ENCODE data around the gene LAMP1.
"Not testable (repeated sequence)": the region's sequence is repeated elsewhere in the genome, so short reads cannot be mapped to it uniquely, and the experiment has no call there.

Gene LAMP1

GRCh38 chr13:113357529-113357928 is 60.5 kb downstream of the LAMP1 start:
- no peak for DNase-seq

GRCh38 chr13:113358653-113359190 is 61.7 kb downstream of the LAMP1 start:
- no peak for DNase-seq

GRCh38 chr13:113359571-113359970 is 62.5 kb downstream of the LAMP1 start:
- DNase-seq, result no peak

- no peak for DNase-seq
Observed at GRCh38 chr13:113360446-113360845, 63.4 kb downstream of the LAMP1 start.

- DNase-seq, result no peak
Observed at GRCh38 chr13:113361406-113361805, 64.4 kb downstream of the LAMP1 start.

- no peak for DNase-seq
Observed at GRCh38 chr13:113364311-113364889, 67.4 kb downstream of the LAMP1 start.

GRCh38 chr13:113364901-113365582 is 68.0 kb downstream of the LAMP1 start:
- DNase-seq, result no peak

- DNase-seq, result no peak
Observed at GRCh38 chr13:113365583-113365970, 68.5 kb downstream of the LAMP1 start.

- DNase-seq, result no peak
Observed at GRCh38 chr13:113365971-113366588, 69.0 kb downstream of the LAMP1 start.

- no peak for DNase-seq
Observed at GRCh38 chr13:113367020-113367560, 70.1 kb downstream of the LAMP1 start.

- no peak for DNase-seq
Observed at GRCh38 chr13:113367771-113368170, 70.7 kb downstream of the LAMP1 start.

GRCh38 chr13:113368353-113368752 is 71.3 kb downstream of the LAMP1 start:
- not testable (repeated sequence) for DNase-seq

- DNase-seq, result no peak
Observed at GRCh38 chr13:113369189-113369588, 72.2 kb downstream of the LAMP1 start.

GRCh38 chr13:113369881-113370280 is 72.8 kb downstream of the LAMP1 start:
- DNase-seq, result no peak

GRCh38 chr13:113371061-113371460 is 74.0 kb downstream of the LAMP1 start:
- DNase-seq, result no peak

- not testable (repeated sequence) for DNase-seq
Observed at GRCh38 chr13:113371701-113372100, 74.7 kb downstream of the LAMP1 start.
